NCI-H2107 (cell line): Measurements from ENCODE around the gene SLC38A8.

ENCODE experiments used
- DNase-seq: peaks from one replicate; lab custom pipeline; 2025; lab: John Stamatoyannopoulos, UW

Gene SLC38A8

DNA sequence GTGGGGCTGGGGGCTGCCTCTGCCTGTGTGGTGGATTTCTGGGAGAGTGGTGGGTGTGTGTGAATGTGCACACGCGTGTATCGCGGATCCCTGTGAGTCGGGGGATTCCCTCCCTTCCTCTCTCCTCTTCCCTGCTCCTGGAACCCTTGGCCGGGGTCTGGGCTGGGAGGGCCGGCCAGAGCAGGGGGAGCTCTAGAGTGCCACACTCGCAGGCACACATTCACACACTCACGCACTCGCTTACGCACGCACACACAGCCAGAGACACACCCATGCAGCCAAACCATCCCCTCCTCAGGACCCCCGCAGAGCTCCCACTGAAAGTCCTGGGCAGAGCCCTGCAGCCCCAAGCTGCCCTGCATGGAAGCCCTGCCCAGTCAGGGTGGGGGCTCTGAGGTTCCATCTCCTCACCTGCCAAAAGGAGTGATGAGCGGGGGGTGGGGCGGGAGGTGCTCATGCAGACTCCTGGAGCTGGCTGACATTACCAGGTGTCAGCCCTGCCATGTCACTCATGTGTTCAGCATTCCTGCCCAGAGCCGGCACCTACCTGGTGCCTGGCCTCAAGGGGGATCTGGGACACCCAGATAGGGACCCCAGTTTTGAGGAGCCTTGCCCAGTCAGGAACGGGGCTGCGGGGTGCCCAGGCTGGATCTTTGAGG is 72.7 kb downstream of the SLC38A8 start:
- no peak for DNase-seq

- DNase-seq = no peak
These were observed 73.5 kb downstream of the SLC38A8 start for GRCh38 chr16:83968891-83969649.

GRCh38 chr16:83968306-83968851 is 74.2 kb downstream of the SLC38A8 start:
- DNase-seq = no peak

DNA sequence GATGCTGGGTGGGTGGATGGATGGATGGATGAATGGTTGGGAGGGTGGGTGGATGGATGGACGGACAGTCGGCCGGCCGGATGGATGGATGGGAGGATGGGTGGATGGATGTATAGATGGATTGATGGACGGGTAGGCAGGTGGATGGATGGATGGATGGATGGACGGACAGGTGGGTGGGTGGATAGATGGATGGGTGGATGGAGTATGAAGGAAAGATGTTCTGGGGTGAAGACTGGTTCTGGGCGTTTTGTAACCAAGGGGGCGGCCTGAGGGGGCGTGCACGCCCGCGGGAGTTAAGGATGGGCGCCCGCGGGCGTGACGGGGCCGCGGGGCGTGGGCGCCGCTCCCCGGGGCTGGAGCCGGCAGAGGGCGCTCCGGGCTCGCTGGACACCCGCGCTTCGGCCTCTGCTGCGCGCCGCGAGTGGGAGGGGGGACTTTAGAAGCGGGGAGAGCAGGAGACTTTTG is 74.7 kb downstream of the SLC38A8 start, which contains the start of gene NECAB2:
Gene NECAB2 (plus strand): TSS at position 407 of the 468 bp plus-strand sequence. CDS start 405 bp downstream, outside the sequence.
- peak; percentile 11 for DNase-seq

GRCh38 chr16:83967091-83967490 is 75.5 kb downstream of the SLC38A8 start:
- DNase-seq = no peak

- no peak for DNase-seq
These were observed 76.4 kb downstream of the SLC38A8 start for GRCh38 chr16:83966153-83966696.

- no peak for DNase-seq
These were observed 77.0 kb downstream of the SLC38A8 start for GRCh38 chr16:83965444-83966152.

DNA sequence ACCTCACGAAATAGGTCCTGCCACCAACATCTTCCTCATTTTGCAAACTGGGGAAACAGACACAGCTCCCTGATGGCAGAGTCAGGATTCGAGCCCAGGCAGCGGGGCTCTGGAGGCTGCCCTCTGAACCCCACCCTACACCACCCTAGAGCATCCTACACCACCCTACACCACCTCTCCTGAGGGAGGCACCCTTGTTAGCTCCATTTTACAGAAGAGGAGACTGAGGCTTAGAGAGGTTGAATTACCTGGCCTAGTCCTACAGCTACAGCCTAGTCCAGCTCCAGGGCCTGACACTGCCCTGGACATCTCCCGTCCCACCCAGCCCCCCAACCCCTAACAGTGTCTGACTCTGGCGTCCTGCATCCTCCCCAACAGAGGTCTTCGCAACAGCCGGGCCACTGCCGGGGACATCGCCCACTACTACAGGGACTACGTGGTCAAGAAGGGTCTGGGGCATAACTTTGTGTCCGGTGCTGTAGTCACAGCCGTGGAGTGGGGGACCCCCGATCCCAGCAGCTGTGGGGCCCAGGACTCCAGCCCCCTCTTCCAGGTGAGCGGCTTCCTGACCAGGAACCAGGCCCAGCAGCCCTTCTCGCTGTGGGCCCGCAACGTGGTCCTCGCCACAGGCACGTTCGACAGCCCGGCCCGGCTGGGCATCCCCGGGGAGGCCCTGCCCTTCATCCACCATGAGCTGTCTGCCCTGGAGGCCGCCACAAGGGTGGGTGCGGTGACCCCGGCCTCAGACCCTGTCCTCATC is 77.7 kb downstream of the SLC38A8 start:
- DNase-seq = no peak

DNA sequence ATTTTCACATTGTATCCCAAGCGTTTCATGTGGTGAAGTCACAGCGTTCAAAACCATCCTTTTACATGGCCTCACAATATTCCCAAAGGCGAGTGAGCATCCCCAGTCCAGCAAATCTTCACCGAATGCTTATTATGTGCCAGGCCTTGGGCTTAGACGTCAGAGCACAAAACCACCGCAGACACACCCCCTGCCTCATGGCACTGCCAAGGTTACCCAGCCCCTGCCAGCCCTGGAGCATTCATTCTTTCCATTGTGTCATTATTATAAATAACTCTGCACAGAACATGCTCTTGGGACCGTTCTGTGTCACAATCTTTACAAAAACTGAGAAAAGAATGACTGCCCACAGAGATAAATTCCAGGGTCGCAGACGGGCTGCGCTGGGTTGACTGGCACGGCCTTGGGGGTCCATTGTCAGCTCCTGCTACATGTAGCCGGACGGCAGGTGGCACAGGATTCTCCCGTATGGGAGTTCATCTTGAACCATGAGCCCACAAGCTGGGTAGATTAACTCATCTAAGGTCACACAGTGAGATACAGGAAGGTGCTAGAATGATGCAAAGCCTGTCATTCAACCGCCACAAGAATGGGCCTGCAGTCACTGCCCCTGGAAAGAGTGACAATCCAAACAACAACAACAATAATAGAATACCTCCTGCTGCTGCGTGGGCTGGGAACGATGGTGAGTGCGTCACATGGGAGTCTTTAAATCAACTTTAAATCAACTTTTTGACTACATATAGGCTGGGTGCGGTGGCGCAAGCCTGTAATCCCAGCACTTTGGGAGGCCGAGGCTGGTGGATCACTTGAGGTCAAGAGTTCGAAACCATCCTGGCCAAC is 79.1 kb downstream of the SLC38A8 start:
- DNase-seq = no peak

DNA sequence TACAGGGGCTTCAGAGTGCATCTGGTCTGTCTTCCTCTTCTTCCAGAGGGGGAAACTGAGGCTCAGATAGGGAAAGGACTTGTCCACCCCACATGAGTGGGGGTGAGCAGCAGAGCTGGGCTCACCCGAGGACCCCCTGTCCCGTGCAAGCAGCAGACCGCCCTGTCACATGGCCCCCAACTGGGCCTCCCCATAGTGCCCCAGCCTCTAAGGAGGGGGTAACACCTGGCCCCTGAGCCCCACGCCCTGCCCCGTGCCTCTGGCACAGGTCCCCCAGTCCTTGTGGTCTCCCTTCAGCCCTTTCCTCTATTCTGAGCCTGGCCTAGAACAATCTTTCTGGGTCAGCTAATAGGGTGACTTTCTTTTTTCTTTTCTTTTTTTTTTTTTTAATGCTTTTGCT is 81.0 kb downstream of the SLC38A8 start:
- no peak for DNase-seq

DNA sequence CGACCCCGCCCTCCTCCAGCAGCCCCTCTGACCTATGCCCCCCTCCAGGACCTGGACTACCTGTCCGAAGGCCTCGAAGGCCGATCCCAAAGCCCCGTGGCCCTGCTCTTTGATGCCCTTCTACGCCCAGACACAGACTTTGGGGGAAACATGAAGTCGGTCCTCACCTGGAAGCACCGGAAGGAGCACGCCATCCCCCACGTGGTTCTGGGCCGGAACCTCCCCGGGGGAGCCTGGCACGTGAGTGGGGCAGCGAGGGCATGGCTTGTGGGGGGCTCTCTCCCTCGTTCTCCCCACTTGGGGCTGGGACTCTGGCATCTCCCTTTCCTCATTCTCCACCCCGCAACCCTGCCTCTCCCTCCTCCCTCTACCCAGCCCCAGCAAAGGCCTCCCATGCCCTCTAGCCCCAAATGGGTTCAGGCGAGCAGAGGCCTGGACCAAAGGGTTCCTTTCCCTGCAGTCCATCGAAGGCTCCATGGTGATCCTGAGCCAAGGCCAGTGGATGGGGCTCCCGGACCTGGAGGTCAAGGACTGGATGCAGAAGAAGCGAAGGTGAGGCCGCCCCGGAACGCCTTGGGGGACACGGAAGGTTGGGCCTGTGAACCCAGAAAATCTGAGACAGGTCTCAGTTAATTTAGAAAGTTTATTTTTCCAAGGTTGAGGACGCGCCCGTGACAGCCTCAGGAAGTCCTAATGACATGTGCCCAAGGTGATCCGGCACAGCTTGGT is 81.9 kb downstream of the SLC38A8 start:
- DNase-seq = no peak
